Measurements from ENCODE around the gene SEMA6B.

GRCh38 chr19:4533835-4534424, 25.6 kb downstream of the SEMA6B start:
- TF ChIP-seq CTCF (IDR thresholded peaks at IDR 0.05) = no peak
- TF ChIP-seq POLR2A (IDR thresholded peaks at IDR 0.05) = no peak
